CD4-positive, alpha-beta T cell treated with Interleukin-6 at 100 ng/mL for 8 hours (primary cell): ENCODE data around the gene SMOC2.
"Not testable (repeated sequence)": the region's sequence is repeated elsewhere in the genome, so short reads cannot be mapped to it uniquely, and the experiment has no call there.

Experiments used
- DNase-seq: peaks from one replicate; pipeline ENCODE4 v3.0.0-alpha.2; 2020; ENCODE audit warnings: mixed read lengths, low spot score

Gene SMOC2

GRCh38 chr6:168517742-168518347 lies 76.9 kb downstream of the SMOC2 start:
- no peak for DNase-seq

DNA sequence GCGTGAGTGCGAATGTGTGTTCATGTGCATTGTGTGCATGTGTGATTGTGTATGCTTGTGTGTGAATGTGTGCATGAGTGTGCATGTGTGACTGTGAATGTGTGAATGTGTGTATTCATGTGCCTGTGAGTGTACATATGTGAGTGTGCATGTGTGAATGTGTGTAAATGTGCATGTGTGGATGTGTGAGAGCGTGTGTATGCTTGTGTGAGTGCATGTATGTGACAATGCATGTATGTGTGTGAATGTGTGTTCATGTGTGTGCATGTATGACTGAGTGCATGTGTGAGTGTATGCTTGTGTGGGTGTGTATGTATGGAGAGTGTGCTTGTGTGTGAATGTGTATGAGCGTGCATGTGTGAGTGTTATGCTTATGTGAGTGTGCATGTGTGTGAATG lies 77.4 kb downstream of the SMOC2 start:
- DNase-seq: no peak

- no peak for DNase-seq
Observed at GRCh38 chr6:168518867-168519266, 77.9 kb downstream of the SMOC2 start.

DNA sequence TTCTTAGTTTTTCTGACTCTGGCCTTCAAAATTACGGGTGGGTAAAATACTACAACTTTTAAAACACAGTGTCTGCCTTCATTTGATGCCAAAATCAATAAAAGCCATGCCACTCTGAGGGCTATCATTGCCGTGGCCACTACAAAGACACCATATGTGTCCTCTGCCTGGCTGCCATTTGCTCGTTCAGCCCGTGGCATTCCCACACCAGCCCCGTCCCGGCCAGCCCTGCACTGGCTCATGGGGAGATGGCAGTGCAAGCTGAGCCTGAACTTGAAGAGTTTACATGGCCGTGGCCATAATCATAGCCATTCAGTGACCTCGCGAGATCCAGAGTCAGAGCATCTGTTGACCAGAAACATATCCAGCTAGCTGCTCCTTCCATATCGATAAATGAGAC lies 79.2 kb downstream of the SMOC2 start:
- DNase-seq: no peak

- no peak for DNase-seq
Observed at GRCh38 chr6:168524571-168525001, 83.6 kb downstream of the SMOC2 start.

GRCh38 chr6:168525114-168525513 lies 84.1 kb downstream of the SMOC2 start:
- DNase-seq: no peak

DNA sequence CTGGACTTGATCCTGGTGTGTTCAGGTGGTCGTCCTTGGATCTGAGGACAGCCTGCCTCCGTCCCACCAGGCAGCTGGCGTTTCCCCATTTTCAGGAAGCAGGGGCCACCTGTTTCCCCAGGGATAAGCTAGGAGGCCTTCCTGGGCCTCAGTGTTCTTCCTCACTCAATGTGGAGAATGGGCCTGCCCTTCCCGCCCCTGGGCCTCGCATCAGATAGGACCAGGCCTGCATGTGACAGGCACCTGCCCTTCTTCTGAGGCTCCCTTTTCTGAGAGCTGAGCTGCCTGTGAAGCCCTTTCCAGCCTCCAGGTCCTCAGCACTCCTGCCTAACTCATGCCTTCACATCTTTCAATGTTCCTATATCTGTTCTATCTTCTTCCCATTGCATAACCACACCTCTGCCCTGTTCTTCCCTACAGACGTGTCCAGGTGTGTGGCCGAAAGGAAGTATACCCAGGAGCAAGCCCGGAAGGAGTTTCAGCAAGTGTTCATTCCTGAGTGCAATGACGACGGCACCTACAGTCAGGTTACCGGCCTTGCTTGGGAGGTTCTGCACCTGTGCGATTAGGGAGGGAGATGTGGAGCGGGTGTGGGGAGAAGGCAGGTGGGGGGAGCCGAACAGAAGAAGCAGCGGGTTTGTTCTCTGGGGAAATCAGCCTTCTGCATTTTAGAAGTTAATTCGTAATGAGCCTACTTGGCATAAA lies 85.1 kb downstream of the SMOC2 start:
- DNase-seq: no peak

DNA sequence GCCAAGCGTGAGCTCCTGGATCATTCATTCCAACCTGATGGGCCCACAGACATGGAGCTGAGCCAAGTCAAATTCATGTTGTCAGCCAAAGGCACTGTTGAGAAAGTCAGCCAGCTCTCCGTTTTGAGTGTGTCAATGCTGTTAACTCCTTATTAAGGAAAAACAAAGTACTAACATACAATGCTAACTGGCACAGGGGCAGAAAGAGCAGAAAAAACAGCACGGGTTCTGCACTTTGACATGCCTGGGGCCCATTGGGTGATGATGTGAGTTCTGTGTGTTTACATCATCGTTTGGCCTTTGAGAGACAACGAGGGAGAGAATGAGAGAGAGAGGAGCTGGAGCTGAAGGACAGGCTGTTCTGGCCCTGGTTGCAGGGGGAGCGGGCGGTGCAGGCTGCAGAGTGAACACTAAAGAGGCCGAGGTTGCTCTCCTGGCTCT lies 85.9 kb downstream of the SMOC2 start:
- no peak for DNase-seq

DNA sequence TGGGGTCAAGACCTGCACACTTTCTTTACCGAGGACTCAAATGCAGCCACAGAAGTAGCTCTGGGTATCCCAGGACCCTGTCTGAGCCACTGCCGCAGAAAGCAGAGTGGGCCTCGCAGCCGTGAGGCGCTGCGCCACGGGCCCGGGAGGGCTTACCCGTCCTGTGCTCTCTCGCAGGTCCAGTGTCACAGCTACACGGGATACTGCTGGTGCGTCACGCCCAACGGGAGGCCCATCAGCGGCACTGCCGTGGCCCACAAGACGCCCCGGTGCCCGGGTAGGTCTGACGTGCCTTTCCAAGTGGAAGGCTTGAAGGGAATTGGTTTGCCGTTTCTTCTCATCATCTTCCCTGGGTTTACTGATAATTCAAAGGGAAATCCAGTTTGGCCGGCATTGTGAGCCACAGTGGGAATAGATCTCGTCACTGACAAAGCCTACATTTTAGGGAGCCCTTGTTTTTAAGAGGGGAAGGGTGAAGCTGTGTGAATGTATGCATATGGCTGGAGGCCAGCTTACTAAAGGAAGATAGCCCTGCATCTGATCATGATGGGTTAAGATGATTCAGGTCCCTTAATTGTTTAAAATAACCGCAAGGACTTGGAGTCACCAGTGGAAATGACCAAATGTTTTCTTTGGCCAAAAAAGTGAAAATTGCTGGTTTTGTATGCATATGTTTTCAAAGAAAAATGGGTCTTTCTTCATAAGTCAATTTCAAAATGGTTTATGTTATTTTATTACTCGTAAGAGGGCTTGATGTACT lies 86.6 kb downstream of the SMOC2 start:
- no peak for DNase-seq

DNA sequence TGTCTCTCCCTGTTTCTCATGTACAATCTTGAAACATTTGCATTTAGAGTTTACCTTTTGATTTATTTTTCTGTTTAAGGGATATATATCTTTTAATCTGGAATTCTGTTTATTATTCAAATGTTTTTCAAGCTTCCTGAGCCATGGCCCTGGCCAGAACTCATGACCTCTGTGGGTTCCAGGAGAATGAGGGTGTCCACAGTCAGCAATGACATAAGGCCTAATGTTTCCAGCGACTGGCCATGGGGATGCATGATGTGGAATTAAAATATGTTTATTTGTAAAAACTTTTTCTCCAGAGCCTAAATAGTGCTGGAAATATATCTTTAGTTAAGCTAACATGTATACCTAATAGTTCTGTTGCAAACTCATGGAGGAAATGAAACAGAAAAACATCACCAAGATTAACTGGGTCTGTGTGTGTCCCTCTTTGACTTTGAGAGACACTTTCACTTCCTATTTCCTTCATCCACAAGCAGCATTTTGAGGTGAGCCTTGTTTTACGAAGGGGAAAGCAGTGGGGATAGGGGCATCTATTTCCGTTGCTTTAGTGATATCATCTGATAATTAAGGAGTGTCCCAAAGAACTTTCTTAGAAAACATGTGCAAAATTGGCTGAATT lies 87.6 kb downstream of the SMOC2 start:
- no peak for DNase-seq

DNA sequence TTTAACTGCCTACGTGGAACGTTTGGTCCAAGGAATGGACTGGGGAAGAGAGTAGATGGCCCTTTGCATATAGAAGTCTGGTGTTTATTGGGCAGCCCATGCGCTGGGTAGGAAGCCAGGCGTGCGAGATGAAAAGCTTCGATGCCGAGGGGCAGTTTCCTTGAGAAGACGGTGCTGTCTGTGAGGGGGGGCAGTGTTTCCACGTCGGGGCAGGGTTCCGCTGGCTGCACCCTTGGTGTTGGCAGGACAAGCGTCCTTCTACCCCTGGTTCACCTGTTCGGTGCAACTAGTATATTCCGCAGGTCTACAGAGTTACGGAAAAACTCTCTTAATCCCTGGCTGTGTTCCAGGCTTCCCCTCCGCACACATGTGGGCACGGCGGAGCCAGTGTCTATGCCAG lies 88.2 kb downstream of the SMOC2 start:
- DNase-seq: no peak

DNA sequence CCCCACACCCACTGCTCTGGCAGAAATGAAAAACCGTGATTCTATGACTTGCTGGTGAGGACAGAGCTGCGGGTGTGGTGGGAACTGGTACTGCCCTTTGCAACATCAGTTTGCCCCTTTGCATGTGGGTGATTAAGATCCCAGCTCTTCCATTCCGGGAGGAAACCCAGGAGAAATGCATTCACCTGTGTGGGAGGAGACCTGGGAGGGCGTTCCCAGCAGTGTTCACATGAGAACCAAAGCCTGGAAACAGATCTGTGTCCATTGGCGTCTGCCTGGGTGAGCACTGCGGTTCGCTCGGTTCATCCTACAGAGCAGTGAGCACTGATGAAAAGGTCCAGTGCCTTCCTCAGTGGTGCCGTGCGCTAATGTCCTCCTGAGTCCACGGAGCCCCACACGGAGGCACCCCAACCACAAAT lies 89.7 kb downstream of the SMOC2 start:
- DNase-seq: no peak

GRCh38 chr6:168532070-168532469 lies 91.1 kb downstream of the SMOC2 start:
- DNase-seq: no peak

GRCh38 chr6:168533414-168533813 lies 92.4 kb downstream of the SMOC2 start:
- no peak for DNase-seq

DNA sequence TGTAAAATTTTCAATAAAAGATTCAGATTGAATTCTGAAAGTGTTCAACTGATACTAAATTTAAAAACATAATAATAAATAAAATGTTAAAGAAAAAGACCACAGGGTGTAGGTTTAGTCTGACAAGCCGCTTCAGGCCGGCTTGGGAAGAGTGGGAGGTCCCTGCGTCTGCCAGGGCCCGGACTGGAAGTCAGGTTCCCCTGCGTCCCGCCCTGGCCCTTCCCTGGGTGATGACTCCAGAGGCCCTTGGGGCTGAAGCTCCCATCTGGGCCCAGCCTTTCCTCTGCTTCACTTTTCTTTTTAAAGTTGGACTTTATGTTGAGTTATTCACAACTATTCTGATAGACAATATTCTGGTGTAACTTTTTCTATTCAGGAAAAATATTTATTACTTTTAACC lies 93.3 kb downstream of the SMOC2 start:
- no peak for DNase-seq

GRCh38 chr6:168535711-168536110 lies 94.7 kb downstream of the SMOC2 start:
- no peak for DNase-seq

- no peak for DNase-seq
Observed at GRCh38 chr6:168536196-168536595, 95.2 kb downstream of the SMOC2 start.

- DNase-seq: no peak
Observed at GRCh38 chr6:168536665-168537539, 95.9 kb downstream of the SMOC2 start.

DNA sequence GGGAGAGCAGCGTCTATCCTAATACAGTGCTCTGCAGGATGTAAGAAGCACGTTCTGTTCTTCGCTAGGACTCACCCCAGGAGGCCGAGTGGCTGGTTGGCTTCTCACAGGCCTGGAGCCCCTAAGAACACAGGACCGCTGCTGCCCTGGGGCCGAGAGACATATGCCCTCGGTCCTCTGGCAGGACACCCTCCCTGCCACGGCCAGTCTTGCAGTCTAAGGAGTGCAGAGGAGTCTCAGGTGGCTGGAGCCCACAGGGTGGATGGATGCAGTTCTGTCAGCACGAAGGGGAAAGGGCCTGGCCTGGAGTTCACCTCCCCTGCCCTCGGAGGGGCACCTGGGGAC lies 96.5 kb downstream of the SMOC2 start:
- no peak for DNase-seq

DNA sequence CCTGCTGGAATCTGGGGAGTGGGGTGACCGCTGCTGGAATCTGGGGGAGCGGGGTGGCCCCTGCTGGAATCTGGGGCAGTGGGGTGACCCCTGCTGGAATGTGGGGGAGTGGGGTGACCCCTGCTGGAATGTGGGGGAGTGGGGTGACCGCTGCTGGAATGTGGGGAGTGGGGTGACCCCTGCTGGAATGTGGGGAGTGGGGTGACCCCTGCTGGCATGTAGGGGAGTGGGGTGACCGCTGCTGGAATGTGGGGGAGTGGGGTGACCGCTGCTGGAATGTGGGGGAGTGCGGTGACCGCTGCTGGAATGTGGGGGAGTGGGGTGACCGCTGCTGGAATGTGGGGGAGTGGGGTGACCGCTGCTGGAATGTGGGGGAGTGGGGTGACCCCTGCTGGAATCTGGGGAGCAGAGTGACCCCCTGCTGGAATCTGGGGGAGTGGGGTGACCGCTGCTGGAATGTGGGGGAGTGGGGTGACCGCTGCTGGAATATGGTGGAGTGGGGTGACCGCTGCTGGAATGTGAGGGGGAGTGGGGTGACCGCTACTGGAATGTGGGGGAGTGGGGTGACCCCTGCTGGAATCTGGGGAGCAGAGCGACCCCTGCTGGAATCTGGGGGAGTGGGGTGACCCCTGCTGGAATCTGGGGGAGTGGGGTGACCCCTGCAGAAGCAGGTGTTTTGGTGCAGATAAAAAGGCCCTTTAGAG lies 97.4 kb downstream of the SMOC2 start:
- not testable (repeated sequence) for DNase-seq
